Muscle of arm (tissue), 12 donors: ENCODE data around the gene SETD4. TPM values are rescaled to one million over a fixed set of nuclear protein-coding genes. Genes with fewer than 3 reads are reported as not detected.

Experiments
- DNase-seq: peaks from one replicate; pipeline ENCODE4 v3.0.0-alpha.2; 2013
- polyA plus RNA-seq, 12 donors: library from polyadenylated mRNA; unstranded; fragments of 120-200 nt; gene quantifications; one replicate each; pipeline ENCODE4 v1.2.1, GENCODE V29; 2013; ENCODE audit not compliant: insufficient read length in 12 of 12

The SETD4 gene
- polyA plus RNA-seq, 12 donors = 14.9 to 28.7 (median 18.5) TPM; not detected in 1

DNA sequence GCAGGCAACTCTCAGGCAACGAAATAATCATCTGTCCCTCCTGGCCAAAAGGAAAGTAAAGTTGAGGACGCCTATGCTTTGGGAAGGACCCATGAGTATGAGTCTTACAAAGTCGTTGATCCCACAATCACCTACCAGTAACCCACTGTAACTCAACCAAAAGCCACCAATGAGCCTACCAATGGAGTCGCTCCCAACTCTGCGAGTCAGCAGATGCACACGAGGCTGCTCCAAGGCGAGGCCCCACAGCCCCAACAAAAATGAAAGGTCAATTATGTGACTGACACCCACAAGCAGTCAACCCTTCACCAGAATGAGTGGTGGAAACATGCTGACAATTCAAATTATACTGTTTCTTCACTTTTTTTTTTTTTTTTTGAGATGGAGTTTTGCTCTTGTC lies 12.0 kb downstream of the SETD4 start:
- no peak for DNase-seq

DNA sequence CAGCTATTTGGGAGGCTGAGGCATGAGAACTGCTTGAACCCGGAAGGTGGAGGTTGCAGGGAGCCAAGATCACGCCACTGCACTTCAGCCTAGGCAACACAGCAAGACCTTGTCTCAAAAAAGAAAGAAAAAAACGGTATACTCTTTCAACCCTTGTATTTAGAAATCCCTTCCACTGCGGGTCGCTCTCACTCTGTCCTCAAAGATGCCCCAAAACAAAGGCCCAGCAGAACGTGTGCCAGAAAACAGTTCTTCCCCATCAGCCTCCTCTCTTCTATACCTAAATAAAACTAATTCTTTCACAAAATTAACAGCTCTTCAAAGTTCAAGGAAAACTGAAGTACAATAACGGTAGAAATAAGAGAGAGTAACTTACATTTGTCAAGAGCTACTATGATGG lies 13.2 kb downstream of the SETD4 start:
- DNase-seq = no peak

DNA sequence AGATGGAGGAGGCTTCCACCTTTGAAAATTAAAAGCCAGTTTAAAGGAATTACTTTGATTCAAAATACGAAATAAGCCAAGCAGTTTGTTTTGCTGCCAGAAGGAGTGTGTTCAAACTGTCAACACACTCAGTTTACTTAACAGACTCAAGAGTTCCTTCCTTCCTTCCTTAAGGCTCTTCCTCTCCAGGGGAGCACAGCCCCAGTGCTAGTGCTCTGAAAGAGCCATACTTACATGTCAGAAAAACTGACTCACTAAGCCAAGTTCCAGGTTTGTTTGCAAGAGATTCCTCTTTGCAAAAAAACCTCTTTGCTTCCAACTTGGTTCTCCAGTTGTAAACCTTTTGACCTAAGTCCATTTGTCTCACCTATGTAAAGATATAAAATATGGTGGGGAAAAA lies 14.3 kb downstream of the SETD4 start:
- no peak for DNase-seq

DNA sequence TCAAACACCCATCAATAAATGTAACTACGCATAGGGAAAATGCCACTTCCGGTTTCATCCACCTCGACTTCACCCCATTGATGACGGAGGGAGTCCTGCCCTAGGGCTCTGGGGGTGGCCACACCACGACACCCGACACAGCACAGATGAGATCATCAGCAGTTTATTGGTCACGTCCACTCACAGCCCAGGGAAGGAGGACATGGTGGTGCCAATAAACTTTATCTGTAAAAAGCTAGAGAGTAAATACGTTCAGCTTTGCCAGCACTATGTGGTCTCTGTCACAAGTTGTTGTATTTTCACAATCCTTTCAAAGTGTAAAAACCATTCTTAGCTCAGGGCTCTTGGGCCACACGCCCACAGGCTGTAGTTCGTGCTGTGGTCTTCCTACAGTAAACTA lies 16.3 kb downstream of the SETD4 start:
- DNase-seq = no peak

DNA sequence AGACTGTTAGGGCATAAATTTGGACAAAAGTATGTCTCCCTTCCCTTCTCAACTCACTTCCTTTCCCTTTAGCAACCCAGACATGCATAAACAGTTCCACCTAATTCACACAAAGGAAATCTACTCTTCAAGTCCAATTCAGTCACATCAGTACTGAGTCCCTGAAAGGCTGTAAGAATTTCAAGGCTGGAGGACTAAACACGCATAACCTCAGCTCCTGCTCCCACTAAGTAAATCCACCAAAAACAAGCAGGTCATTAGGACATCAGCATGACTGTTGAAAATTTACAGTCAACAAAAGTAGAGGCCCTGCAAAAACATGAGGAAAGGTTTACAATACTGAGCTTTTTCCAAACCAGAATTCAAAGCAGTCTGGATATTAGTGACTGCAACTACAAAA lies 18.4 kb downstream of the SETD4 start:
- no peak for DNase-seq

DNA sequence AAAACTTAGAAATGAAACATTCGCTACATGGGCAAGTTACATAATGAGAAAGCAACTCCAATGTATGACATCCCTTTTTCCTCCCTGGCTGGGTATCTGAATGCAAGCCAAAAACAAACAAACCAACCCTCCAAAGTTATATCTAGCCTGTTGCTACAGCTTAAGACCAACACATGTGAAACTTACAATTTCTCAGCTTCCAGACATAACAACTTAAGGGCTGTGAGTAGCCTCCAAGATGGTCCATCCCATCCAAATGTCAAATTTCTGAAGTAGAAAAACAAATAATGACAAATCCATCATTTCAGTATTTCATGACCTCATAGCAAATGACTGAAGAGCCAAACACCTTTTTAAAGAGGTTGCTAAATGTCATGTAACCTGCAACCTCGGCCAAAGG lies 19.9 kb downstream of the SETD4 start:
- no peak for DNase-seq

DNA sequence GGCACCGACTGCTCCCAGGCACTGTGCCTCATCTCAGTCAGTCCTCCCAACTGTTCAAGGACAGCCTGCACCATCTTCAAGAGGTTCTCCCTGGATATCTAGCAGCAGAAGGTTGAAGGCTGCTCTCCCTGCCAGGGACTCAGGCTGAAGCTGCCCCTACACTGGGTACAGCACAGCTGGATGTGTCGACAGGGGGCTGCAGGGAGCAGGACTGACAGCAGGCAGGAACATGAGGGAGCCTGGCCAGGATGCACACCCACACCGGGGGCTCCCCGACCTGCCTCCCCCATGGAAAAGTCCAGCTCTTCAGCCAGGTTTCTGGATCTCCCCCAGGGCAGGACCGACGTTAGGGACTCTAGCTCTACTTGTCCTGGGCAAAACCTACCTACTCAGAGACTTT lies 20.5 kb downstream of the SETD4 start:
- no peak for DNase-seq

DNA sequence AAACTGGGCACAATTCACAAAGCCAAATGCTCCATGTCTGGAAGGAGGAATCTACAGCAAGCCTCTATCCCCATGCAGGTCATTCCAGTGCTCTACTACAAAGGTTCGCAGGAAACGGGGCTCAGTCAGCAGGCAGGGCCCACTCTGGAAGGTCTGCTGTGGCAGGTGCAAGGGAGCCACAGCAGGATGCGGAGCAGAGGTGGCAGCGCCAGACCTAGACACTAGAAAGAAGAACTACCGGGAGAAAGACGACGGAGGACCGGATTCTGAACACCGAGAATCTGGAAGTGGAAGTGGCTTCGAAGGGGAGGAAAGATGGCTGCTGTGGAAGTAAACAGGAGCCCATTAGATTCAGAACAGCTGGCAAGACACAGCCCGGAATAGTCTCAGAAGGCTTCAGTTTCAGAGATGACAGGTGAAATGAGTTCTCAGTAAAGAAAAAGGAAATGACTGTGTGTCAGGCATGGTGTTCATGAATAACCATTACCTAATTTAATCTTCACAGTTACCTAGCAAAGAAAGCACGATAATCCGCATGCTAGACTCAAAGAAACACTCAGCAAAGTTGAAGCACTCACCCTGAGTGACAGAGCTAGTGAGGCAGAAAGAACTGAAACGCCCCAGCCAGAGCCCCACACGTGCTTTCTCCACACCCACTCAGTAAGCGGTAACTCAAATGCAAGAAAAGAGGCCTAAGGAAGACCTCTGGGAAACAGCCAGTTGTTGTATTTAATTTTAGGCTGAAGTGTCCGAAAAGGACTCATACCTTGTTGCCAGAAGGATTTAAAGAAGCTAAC lies 21.4 kb downstream of the SETD4 start:
- no peak for DNase-seq

DNA sequence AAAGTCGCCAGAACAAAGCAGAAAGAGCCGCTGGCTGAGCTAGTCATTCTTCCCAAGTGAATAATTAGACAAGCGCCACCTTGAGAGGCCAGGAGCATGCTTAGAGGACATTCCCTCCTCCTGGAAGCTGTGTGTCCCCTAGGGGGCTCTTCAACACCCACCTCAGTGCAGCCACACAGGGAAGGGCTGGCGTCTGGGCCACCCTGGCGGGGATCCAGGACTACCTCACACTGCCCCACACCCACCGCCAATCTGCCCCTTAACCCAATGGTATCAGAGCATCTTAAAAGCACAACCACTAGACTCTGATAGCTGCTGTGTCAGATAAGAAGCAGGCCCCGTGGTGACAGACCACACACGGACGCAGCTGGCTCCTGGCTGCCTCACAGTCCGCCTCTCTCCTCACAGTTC lies 24.9 kb downstream of the SETD4 start:
- no peak for DNase-seq

DNA sequence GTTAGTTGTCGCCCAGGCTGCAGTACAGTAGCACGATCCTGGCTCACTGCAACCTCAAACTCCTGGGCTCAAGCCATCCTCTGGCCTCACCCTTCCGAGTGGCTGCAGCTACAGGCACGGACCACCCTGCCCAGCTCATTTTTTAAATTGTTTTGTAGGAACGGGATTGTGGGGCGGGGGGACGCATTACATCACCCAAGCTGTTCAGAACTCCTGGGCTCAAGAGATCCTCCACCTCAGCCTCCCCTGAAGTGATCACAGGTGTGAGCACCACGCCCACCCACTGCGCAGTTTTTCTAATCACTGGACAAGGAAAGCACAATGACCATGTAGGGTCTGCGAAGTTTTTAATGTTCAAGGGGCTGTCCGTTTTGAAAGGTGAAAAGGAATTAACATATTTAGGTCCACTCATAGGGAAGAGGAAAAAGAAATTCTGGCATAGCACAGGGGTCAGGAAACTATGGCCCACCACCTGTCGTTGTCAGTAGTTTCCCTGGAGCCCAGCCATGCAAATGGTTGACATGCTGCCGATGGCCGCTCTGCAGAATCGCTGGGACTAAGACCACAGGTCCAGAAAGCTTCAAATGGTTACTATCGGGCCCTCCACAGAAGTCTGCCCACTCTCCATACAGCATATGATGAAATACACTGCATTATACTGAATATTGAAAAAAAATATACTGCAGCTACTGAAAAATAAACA lies 26.0 kb downstream of the SETD4 start:
- peak; percentile 31 for DNase-seq

DNA sequence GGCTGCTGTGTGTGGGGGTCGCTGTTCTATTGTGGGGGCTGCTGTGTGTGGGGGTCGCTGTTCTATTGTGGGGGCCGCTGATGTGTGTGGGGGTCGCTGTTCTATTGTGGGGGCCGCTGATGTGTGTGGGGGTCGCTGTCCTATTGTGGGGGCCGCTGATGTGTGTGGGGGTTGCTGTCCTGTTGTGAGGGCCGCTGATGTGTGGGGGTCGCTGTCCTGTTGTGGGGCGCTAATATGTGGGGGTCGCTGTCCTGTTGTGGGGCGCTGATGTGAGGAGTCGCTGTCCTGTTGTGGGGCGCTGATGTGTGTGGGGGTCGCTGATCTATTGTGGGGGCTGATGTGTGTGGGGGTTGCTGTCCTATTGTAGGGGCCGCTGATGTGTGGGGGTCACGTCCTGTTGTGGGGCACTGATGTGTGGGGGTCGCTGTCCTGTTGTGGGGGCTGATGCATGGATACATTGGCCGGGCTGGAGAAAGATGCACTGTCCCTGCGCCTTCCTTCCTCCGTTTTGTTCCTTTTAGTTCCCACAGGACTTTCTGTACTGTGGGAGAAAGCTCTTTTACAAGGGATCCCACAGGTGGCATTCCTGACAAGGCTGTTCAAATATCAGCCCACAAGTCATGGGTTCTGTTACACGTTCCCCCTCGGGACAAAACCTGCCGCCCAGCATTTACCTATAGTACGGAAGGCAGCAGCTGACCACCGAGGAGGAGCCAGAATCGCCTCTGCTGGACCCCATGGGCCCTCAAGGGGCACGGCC lies 27.5 kb downstream of the SETD4 start:
- DNase-seq = no peak

DNA sequence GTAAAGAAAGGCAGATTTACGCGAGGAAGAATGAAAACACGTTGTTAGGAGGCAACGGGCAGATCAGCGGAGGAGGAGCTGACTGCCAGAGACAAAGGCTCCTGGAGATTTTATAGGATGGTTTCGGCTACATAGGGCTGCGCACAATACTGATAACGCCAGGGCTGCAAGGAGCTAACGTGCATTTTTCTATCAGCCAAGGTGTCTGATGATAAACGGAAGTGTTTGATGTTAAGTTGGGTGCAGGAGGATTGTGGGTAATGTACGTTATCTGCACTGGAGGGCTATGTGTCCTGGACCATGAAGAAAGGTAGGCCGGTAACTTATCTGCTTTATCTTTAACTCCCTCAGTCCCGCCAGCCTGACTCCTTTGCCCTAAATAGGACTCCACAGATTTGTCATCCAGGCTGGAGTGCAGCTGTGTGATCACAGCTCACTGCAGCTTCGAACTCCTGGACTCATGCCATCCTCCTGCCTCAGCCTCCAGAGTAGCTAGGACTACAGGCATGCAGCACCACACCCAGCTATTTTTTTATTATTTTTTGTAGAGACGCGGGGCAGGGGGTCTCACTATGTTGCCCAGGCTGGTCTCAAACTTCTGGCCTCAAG lies 29.6 kb downstream of the SETD4 start:
- DNase-seq = no peak

DNA sequence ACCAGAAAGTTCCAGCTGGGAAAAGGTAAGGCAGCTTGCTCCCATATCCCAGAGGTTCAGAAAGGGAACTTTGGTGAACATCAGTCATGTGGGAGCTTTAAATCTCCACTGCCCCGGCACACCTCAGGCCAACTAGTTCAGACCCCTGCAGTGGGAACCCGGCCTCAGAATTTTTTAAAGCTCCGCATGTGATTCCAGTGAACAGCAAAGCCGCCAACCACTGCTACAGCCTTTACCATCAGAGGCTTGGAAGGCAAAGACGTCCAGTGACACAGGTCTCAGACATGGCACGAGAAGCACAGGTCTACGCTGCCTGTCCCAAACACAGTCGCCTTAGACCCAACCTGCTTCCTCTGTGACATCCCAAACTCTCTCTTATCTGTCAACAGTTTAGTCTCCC lies 31.0 kb downstream of the SETD4 start:
- no peak for DNase-seq

DNA sequence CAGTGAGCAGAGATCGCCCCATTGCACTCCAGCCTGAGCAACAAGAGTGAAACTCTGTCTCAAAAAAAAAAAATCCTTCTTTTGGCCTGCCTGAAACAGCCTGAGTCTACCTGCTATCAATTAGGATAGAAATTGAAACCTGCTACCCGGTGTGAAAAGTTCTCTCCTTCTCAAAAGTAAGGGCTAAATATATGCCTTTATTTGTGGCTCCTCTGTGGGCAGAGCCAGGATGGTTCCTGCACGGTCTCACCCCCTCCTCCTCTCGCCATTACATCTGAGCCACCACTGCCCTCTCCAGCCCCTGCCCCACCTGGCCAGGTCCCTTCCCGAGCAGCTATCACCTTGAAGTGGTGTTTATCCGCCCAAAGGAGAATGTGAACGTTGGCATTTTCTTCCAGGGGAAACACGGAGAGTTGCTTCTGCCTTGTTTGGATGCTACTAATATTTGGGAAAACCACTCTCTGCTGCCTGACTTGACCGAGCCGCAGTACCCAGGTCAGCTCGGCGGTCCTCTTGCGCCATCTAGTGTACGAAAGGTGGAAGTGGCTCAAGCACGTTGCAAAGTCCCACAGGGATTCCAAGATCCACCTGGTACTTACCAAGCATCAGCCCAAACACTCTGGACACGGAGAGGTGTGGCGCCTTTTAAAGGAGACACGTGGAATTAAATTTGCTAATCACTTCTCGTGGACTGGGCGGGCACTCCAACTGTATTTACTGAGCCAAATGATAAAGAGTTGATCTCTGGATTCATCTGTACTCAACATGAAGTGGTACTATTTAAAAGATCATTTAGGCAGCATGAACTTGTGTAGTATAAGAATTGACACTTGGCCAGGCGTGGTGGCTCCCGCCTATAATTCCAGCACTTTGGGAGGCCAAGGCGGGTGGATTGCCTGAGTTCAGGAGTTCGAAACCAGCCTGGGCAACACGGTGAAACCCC lies 31.9 kb downstream of the SETD4 start:
- peak; percentile 82 for DNase-seq

DNA sequence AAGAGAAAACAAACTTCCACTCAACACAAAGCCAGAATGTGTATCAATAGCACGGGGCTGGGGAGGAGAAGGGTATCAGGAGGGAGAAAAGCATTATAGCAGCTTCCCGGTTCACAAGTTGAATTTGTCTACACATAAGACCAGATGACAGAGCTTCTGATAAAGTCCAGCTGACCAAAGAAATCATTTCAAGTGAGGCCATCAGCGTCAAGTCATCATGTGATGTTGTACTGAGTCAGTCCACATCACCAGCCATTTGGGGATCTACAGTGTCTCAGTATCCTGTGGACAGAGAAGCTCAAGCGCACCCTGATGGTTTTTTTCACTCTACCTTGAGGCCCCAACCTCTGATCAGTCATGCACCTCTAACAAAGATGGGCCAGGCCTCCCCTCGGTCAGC lies 33.0 kb downstream of the SETD4 start:
- no peak for DNase-seq

DNA sequence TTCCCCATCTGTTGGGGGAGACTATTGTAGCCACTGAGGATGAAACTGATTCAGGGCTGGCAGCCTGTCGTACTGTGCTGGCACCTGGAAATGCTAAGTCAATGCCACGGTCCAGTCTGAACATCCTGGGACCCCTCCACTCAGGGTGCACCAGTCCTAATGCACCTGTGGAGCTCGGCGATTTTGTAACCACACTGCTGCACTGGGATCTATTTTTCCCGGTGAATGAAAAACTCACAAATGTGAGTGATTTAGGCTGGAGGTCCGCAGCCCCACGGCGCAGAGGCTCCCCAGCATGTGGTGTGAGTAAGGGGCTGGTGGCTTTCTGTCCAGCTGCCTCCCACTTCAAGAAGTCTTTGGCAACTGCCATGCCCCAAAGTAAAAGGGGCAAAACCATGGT lies 35.5 kb downstream of the SETD4 start:
- DNase-seq = no peak

DNA sequence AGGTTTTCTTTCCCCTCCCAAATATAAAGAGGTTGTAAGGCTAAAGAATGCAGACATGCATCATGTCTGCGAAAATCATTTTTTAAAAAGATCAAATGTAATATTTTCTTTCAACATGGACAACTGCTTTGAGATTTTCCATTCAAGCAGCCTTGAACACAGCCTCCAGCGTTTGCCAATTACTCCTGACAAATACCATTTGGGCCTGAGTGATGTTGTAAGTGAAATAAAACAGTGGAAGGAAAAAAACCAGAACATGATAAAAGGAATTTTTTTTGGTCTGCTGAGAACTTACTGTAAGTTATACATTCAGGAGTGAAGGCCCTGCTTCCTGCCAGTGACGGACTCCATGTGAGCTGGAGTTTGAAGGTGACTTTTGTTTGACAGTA lies 37.2 kb downstream of the SETD4 start:
- no peak for DNase-seq

DNA sequence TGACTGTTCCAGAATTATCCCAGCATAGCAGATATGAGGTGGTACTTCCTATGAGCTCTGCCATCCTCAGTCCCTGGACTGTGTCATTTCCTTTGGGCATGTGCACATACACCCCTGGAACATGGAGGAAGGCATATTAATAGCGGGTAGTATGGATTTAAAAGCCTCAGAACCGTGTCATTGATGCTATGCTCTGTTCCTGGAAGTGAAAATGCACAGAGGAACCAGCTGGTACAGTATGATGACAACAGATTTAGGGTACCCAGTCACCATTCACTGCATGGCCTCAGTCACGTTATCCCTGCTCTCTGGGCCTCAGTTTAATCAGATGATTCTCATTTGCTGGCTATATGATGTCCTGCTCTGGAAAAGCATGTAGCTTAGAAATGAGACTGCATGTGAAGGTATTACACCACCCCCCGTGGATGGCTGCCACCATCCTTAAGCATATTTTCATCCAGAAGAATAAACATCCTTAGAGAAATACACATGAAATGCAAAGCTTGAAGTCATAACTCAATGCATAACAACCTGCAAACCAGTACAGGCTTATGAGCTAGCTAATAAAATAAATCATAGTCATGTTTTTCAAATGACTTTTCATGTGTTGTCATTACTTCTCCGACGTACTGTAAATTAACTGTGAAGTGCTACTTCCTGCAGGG lies 37.8 kb downstream of the SETD4 start:
- no peak for DNase-seq

DNA sequence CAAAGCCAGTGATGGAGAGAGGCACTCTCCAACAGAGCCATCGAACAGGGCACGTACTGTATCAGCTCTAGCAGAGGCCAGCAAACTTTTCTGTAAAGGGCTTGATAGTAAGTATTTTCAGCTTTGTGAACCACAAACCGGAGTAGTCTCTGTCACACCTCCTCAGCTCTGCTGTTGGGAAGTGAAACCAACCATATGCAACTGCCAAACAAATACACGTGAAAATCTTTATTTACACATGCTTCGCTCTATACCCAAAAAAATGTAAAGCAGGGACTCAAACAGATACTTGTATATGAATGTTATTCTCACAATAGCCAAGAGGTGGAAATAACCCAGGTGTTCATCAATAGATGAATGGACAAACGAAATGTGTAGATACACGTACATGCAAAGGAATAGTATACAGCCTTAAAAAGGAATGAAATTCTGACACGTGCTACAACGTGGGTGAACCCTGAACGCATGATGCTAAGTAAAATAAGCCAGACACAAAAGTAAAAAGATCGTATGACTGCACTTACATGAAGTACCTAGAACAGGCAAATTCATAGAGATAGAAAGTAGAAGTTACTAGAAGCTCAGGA lies 39.0 kb downstream of the SETD4 start:
- no peak for DNase-seq

DNA sequence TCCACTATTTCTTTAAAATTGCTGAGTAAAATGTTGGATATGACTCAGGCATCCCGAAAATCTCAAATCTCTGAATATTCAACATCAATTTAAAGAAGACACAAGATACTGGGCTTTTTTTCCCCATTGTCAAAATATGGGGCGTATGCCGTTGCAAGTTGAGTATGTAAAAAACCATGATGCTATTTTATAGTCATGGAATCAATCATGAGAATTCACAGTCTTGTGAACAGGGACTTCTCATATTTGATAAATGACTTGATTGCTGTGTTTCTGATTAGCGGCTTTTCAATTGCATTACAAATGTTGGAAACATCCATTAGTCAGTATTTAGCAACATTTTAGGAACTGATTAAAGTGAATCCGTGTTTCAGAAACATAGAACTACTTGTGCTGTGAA lies 45.3 kb downstream of the SETD4 start:
- no peak for DNase-seq
